ENCODE measurements around the gene PCDHB16.
"Not testable (repeated sequence)": the region's sequence is repeated elsewhere in the genome, so short reads cannot be mapped to it uniquely, and the experiment has no call there.

PCDHB16 gene

DNA sequence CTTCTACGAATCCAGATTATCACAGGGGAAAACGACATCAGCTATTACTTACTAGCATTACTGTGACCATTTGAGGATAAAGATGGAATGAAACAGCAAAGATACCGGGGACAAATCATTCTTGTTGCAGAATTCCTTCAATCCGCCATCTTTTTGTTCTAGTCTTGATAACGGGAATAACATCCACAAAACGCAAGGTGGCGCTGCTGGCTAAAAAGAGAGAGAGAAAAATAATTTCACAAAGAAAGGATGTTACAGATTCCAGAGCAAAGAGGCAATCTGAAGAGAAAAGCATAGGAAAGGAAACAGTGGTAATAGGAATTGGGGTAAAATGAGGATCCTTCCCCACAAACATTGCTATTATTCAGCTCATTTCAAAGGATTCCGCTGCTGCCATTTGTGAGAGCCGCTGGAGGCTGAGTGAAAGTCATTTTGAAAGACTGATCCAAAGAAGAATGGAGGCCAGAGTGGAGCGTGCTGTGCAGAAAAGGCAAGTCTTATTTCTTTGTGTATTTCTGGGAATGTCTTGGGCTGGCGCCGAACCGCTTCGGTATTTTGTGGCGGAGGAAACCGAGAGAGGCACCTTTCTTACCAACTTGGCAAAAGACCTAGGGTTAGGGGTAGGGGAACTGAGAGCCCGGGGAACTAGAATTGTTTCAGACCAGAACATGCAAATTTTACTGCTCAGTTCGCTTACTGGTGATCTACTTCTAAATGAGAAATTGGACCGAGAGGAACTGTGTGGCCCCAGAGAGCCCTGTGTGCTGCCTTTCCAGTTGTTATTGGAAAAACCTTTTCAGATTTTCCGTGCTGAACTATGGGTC, 9.6 kb upstream of the PCDHB16 start, which contains the start of gene PCDHB7:
TSS of gene PCDHB7 (plus strand) at position 264 of the 824 bp plus-strand sequence. CDS start at position 456, 192 bp downstream.
- Mint-ChIP-seq H3K27ac (no peak within 1 kb of the TSS), H3K36me3 (ENCODE audit: low read depth) (peaks cover 28% of the 10 kb centered on the region), H3K27me3 (ENCODE audit: low read depth, poor library complexity) (no peaks in the 10 kb centered on the region), H3K4me3 (no peak within 1 kb of the TSS), H3K4me1 (no peaks in the 10 kb centered on the region), H3K9me3 (peaks cover 55% of the 10 kb centered on the region)
- DNase-seq = peak; percentile 29
- TF ChIP-seq, protein P1, sequence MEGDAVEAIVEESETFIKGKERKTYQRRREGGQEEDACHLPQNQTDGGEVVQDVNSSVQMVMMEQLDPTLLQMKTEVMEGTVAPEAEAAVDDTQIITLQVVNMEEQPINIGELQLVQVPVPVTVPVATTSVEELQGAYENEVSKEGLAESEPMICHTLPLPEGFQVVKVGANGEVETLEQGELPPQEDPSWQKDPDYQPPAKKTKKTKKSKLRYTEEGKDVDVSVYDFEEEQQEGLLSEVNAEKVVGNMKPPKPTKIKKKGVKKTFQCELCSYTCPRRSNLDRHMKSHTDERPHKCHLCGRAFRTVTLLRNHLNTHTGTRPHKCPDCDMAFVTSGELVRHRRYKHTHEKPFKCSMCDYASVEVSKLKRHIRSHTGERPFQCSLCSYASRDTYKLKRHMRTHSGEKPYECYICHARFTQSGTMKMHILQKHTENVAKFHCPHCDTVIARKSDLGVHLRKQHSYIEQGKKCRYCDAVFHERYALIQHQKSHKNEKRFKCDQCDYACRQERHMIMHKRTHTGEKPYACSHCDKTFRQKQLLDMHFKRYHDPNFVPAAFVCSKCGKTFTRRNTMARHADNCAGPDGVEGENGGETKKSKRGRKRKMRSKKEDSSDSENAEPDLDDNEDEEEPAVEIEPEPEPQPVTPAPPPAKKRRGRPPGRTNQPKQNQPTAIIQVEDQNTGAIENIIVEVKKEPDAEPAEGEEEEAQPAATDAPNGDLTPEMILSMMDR (IDR thresholded peaks at IDR 0.05) = peak; percentile 24

- not testable (repeated sequence) for H3K4me3 Mint-ChIP-seq; H3K4me1 Mint-ChIP-seq; DNase-seq; H3K27ac Mint-ChIP-seq; H3K27me3 Mint-ChIP-seq (ENCODE audit: low read depth, poor library complexity)
- Mint-ChIP-seq H3K9me3 (peaks cover 38% of the 10 kb centered on the region), H3K36me3 (ENCODE audit: low read depth) (peaks cover 17% of the 10 kb centered on the region)
Observed at GRCh38 chr5:141174291-141175104, 7.7 kb upstream of the PCDHB16 start.

DNA sequence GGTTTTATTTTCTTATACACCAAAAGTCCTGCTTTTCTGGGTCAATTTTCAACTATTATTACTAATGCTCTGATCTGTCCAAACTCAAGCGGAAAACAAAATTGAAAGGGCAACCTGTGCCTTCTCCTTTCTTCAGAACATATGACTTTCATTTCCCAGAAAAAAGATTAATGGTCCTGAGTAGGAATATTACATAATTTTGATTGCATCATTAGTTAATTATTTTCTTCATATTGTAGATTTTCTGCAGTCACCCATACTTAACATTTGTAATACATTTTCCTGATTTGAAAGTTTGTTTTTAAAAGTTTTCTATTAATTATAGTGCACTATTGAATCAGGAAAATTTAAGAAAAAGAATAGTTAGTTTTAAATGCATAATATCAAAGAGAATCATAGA, 6.3 kb upstream of the PCDHB16 start:
- H3K36me3 Mint-ChIP-seq (ENCODE audit: low read depth) = peaks cover 15% of the 10 kb centered on the region
- no peak for DNase-seq

GRCh38 chr5:141177577-141178191, 4.5 kb upstream of the PCDHB16 start, which contains the start of gene PCDHB8:
Gene PCDHB8 (plus strand): TSS chr5:141177790. CDS start chr5:141178035, 245 bp downstream.
- H3K27me3 Mint-ChIP-seq (ENCODE audit: low read depth, poor library complexity); H3K4me1 Mint-ChIP-seq; H3K27ac Mint-ChIP-seq; DNase-seq; H3K4me3 Mint-ChIP-seq: not testable (repeated sequence)
- Mint-ChIP-seq H3K9me3 (peaks cover 38% of the 10 kb centered on the region), H3K36me3 (ENCODE audit: low read depth) (peaks cover 17% of the 10 kb centered on the region)

More for the DNA sequence above, 6.3 kb upstream of the PCDHB16 start:
- TF ChIP-seq, protein P1 (IDR thresholded peaks at IDR 0.05) = no peak
- no peaks in the 10 kb centered on the region for H3K4me1 Mint-ChIP-seq
- no peaks in the 10 kb centered on the region for H3K27me3 Mint-ChIP-seq (ENCODE audit: low read depth, poor library complexity)
- no peak overlapping the region for H3K27ac Mint-ChIP-seq
- H3K9me3 Mint-ChIP-seq = peaks cover 38% of the 10 kb centered on the region
- H3K4me3 Mint-ChIP-seq = no peak overlapping the region

DNA sequence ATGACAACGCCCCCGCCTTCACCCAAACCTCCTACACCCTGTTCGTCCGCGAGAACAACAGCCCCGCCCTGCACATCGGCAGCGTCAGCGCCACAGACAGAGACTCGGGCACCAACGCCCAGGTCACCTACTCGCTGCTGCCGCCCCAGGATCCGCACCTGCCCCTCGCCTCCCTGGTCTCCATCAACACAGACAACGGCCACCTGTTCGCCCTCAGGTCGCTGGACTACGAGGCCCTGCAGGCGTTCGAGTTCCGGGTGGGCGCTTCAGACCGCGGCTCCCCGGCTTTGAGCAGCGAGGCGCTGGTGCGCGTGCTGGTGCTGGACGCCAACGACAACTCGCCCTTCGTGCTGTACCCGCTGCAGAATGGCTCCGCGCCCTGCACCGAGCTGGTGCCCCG, 2.8 kb upstream of the PCDHB16 start:
- Mint-ChIP-seq H3K9me3 (peaks cover 35% of the 10 kb centered on the region), H3K36me3 (ENCODE audit: low read depth) (peaks cover 19% of the 10 kb centered on the region)
- H3K4me3 Mint-ChIP-seq; H3K27me3 Mint-ChIP-seq (ENCODE audit: low read depth, poor library complexity); H3K27ac Mint-ChIP-seq; H3K4me1 Mint-ChIP-seq; DNase-seq: not testable (repeated sequence)

DNA sequence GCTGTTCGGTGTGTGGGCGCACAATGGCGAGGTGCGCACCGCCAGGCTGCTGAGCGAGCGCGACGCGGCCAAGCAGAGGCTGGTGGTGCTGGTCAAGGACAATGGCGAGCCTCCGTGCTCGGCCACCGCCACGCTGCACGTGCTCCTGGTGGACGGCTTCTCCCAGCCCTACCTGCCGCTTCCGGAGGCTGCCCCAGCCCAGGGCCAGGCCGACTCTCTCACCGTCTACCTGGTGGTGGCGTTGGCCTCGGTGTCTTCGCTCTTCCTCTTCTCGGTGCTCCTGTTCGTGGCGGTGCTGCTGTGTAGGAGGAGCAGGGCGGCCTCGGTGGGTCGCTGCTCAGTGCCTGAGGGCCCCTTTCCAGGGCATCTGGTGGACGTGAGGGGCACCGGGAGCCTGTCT, 2.3 kb upstream of the PCDHB16 start:
- H3K36me3 Mint-ChIP-seq (ENCODE audit: low read depth) = peaks cover 24% of the 10 kb centered on the region
- peaks cover 40% of the 10 kb centered on the region for H3K9me3 Mint-ChIP-seq
- H3K27me3 Mint-ChIP-seq (ENCODE audit: low read depth, poor library complexity); H3K4me3 Mint-ChIP-seq; H3K27ac Mint-ChIP-seq; DNase-seq; H3K4me1 Mint-ChIP-seq: not testable (repeated sequence)

DNA sequence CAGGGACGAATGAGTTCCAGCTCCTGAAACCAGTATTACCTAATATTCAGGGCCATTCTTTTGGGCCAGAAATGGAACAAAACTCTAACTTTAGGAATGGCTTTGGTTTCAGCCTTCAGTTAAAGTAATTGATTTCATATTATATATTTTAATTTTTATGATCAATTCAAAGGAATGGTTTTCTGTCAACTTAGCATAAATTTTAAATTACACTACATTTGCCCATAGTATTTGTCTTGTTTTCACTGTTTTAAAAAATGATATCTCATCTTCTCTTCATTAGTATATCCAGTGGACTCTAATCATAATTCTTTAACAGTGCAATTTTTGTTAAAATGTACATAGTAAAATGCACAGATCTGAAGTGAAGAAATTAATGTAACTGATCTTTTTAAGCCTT, 1.9 kb upstream of the PCDHB16 start:
- Mint-ChIP-seq H3K36me3 (ENCODE audit: low read depth) (peaks cover 28% of the 10 kb centered on the region), H3K27me3 (ENCODE audit: low read depth, poor library complexity) (no peaks in the 10 kb centered on the region), H3K4me1 (peaks cover 6% of the 10 kb centered on the region), H3K27ac (no peak overlapping the region), H3K4me3 (no peak overlapping the region), H3K9me3 (peaks cover 44% of the 10 kb centered on the region)
- TF ChIP-seq, protein P1 (IDR thresholded peaks at IDR 0.05) = no peak
- no peak for DNase-seq

DNA sequence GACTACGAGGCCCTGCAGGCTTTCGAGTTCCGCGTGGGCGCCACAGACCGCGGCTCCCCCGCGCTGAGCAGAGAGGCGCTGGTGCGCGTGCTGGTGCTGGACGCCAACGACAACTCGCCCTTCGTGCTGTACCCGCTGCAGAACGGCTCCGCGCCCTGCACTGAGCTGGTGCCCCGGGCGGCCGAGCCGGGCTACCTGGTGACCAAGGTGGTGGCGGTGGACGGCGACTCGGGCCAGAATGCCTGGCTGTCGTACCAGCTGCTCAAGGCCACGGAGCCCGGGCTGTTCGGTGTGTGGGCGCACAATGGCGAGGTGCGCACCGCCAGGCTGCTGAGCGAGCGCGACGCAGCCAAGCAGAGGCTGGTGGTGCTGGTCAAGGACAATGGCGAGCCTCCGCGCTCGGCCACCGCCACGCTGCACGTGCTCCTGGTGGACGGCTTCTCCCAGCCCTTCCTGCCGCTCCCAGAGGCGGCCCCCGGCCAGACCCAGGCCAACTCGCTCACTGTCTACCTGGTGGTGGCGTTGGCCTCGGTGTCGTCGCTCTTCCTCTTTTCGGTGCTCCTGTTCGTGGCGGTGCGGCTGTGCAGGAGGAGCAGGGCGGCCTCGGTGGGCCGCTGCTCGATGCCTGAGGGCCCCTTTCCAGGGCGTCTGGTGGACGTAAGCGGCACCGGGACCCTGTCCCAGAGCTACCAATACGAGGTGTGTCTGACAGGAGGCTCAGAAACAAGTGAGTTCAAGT, 2.1 kb downstream of the PCDHB16 start:
- Mint-ChIP-seq H3K9me3 (peaks cover 78% of the 10 kb centered on the region), H3K36me3 (ENCODE audit: low read depth) (peaks cover 60% of the 10 kb centered on the region), H3K4me3 (peak overlapping the region; percentile 38)
- not testable (repeated sequence) for H3K27ac Mint-ChIP-seq; DNase-seq; H3K27me3 Mint-ChIP-seq (ENCODE audit: low read depth, poor library complexity); H3K4me1 Mint-ChIP-seq
